HTERT RPE-1 (cell line): ENCODE data around the gene BICC1.

Experiments used
- in situ Hi-C: fragments of 300-500 bp; cut with MboI; formaldehyde crosslinking; loops from 4 replicates; pipeline ENCODE4 v1.14.3; 2020; ENCODE audit warnings: low sequenced_read_pairs

BICC1 gene

GRCh38 chr10:58645416-58646146, 132.9 kb downstream of the BICC1 start:
- in situ Hi-C loops, result no loop called here

- in situ Hi-C loops, result no loop called here
Observed at GRCh38 chr10:58647376-58648112, 134.9 kb downstream of the BICC1 start.

- in situ Hi-C loops, result no loop called here
Observed at GRCh38 chr10:58648131-58648530, 135.5 kb downstream of the BICC1 start.

GRCh38 chr10:58651040-58651439, 138.4 kb downstream of the BICC1 start:
- in situ Hi-C loops, result no loop called here

- in situ Hi-C loops, result no loop called here
Observed at GRCh38 chr10:58651742-58652141, 139.1 kb downstream of the BICC1 start.

- in situ Hi-C loops, result no loop called here
Observed at GRCh38 chr10:58653139-58653538, 140.5 kb downstream of the BICC1 start.

- in situ Hi-C loops, result no loop called here
Observed at GRCh38 chr10:58660575-58661255, 148.0 kb downstream of the BICC1 start.

- in situ Hi-C loops, result no loop called here
Observed at GRCh38 chr10:58661336-58661735, 148.7 kb downstream of the BICC1 start.

GRCh38 chr10:58661902-58662301, 149.2 kb downstream of the BICC1 start:
- in situ Hi-C loops, result no loop called here

GRCh38 chr10:58662314-58662713, 149.6 kb downstream of the BICC1 start:
- in situ Hi-C loops, result no loop called here

- in situ Hi-C loops, result no loop called here
Observed at GRCh38 chr10:58665361-58665760, 152.7 kb downstream of the BICC1 start.

GRCh38 chr10:58666024-58666423, 153.4 kb downstream of the BICC1 start:
- in situ Hi-C loops, result no loop called here

- in situ Hi-C loops, result no loop called here
Observed at GRCh38 chr10:58667658-58668310, 155.1 kb downstream of the BICC1 start.

- in situ Hi-C loops, result no loop called here
Observed at GRCh38 chr10:58672845-58673244, 160.2 kb downstream of the BICC1 start.

GRCh38 chr10:58674251-58674650, 161.6 kb downstream of the BICC1 start:
- in situ Hi-C loops, result no loop called here

- in situ Hi-C loops, result no loop called here
Observed at GRCh38 chr10:58675321-58675720, 162.6 kb downstream of the BICC1 start.

- in situ Hi-C loops, result no loop called here
Observed at GRCh38 chr10:58691528-58691927, 178.9 kb downstream of the BICC1 start.

GRCh38 chr10:58693919-58694318, 181.2 kb downstream of the BICC1 start:
- in situ Hi-C loops, result no loop called here

- in situ Hi-C loops, result no loop called here
Observed at GRCh38 chr10:58695022-58695421, 182.3 kb downstream of the BICC1 start.

- in situ Hi-C loops, result no loop called here
Observed at GRCh38 chr10:58696736-58697135, 184.1 kb downstream of the BICC1 start.

- in situ Hi-C loops, result no loop called here
Observed at GRCh38 chr10:58697691-58698090, 185.0 kb downstream of the BICC1 start.
